Activated T-cell treated with anti-CD3 and anti-CD28 coated beads for 24 hours (primary cell): Measurements from ENCODE around the gene ZNF117.
"Not testable (repeated sequence)": the region's sequence is repeated elsewhere in the genome, so short reads cannot be mapped to it uniquely, and the experiment has no call there.

Experiments used
- DNase-seq: peaks from one replicate; pipeline ENCODE4 v3.0.0-alpha.2; 2020; ENCODE audit warnings: low read depth

ZNF117 gene

DNA sequence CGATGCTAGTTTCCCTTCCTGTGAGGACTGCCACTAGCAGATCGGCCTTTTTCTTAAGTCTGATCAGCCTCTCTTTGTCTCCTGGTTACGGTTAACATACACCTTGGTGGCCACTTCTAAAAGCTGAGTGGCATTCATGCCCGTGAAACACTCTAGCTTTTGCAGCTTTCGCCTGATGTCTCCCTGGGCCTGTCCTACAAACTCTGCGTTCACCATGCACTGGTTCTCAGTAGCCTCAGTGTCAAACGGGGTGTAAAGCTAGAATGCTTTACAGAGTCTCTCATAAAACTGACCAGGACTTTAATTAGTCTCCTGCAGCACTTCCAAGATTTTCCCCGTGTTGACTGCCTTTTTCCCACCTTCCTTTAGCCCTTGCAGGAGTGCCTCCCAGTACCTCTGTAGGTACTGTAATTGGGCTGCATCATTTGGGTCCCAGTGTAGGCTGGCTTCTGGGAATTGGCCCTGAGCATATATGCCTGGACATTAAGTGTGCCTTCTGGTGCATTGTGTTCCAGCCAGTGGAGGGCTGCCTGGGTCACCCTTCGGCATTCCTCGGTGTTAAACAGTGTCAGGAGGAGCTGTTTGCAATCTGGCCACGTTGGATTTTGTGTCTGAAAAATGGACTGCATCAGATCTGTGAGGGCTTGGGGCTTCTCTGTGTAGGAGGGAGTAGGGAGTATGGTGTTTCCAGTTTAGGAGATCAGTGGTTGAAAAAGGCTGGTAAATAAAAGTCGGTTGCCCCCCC is 6.5 kb upstream of the ZNF117 start:
- DNase-seq = no peak

DNA sequence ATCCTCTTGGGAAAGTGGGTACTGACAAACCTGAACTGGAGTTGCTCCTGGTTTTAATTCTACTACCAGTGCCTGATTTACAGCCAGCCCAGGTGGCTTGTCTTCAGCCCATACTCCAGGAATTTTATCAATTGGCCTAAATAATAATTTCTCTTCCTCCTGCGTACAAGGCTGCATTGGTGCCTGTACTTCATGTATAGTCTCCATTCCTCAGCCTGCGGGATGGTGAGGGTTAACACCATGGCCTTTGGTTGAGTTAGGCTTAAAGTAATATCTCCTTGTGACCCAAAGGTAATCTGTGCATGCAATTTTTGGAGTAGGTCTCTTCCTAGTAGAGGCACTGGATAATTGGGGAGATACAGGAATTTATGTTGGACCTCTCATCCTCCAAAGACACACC is 5.5 kb upstream of the ZNF117 start:
- DNase-seq = no peak

DNA sequence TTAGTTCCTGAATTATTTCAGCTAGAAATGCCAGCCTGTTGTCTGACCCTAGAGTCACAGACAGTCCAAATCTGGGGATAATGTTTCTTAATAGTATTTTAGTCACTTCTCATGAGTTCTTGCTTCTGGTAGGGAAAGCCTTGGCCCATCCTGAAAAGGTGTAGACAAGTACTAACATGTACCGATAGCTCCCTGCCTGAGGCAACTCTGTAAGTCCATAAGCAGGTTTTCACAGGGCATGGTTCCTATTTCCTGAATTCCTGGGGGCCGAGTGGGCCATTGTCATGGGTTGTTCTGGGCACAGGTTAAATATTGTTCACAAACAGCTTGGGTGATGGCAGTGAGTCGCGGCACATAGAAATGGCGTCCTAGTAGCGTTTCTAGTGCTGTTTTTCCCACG is 3.1 kb upstream of the ZNF117 start:
- no peak for DNase-seq

DNA sequence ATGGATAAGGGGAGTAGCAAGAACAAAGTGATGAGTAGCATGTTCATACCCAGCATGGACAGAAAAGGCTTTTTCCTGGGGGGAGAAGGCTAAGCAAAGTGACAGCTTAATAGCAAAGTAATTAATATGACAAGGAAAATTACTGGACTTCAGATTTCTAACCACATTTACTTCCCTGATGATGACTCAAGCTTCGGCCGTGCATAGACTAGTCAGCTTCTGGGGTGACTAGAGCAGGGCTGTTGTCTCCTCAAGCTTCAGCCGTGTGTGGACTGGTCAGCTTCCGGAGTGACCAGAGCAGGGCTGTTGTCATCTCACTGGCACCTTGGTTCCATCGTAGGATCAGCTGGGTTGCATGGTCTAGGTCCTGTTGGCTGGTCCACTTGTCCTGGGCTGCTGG is 2.1 kb upstream of the ZNF117 start:
- no peak for DNase-seq

DNA sequence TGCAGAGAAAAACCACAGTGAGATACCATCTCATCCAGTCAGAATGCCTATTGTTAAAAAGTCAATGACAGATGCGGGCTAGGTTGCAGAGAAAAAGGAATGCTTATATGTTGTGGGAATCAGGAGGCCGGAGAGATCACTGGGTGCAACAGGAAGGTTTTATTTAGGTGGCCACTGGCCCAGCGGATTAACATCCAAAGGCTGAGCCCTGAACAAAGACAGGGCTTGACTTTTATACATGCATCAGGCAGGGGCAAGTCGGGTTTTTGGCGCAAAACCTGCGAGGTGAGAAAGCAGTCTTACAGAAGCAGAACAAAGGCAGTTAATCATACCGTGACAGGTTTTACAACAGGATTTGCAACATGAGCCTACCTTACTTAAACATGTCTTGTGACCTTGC is 620 bp downstream of the ZNF117 start:
- DNase-seq = no peak

DNA sequence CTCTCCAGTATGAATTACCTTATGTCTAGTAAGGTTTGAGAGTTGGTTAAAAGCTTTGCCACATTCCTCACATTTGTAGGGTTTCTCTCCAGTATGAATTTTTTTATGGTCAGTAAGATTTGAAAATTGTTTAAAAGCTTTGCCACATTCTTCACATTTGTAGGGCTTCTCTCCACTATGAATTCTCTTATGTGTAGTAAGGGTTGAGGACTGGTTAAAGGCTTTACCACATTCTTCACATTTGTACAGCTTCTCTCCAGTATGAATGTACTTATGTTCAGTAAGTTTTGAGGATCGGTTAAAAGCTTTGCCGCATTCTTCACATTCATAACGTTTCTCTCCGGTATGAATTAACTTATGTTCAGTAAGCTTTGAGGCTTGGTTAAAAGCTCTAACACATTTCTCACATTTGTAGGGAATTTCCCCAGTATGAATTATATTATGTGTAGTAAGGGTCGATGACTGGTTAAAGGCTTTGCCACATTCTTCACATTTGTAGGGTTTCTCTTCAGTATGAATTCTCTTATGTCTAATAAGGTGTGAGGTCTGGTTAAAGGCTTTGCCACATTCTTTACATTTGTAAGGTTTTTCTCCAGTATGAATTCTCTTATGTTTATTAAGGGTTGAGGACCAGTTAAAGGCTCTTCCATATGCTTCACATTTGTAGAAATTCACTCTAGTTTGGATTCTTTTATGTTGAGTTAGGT is 12.2 kb downstream of the ZNF117 start:
- DNase-seq = no peak

DNA sequence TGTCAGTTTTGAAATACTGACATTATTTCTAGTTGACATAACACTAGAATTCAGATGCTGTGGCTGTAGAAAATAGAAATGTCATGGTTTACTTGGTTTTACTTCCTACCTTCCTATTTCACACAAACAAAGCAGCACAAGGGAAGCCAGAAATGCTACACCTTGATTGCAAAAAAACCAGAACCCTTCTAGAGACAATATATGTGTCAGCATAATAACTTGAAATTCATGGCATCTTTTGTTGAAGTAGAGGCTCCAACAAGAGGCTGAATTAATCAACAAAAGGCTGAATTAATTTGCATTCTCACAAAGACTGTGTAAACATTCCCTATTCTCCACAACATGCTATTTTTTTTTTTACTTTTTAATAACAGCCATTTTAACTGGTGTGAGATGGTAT is 25.2 kb downstream of the ZNF117 start:
- no peak for DNase-seq

DNA sequence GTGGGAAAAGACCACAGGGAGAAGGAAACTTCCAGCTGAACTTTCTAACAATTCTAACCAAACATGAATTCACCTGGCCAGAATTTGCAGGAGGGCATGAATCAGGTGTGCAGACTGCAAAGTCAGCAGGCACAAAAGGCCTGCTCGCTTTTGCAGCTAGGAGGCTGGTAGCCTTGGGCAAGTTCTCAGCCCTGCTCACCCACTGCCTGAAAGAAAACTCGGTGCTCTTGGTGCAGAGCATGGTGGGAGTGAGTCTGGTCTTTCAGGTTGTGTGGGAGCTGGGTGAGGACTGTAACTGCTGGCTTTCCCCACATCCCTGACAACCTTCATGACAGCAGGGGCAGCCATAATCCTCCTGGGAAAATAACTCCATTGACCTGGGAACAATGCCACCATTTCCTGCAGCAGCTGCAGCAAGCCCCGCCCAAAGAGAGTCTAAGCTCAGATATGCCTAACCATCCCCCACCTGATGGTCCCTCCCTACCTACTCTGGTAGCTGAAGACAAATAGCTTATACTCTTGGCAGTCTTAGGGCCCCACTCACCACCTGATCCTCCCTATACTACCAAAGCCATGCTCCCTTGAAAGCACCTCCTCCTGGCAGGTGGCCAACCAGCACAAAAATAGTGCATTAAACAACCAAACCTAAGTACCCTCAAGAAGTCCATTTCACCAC is 31.6 kb downstream of the ZNF117 start:
- no peak for DNase-seq

DNA sequence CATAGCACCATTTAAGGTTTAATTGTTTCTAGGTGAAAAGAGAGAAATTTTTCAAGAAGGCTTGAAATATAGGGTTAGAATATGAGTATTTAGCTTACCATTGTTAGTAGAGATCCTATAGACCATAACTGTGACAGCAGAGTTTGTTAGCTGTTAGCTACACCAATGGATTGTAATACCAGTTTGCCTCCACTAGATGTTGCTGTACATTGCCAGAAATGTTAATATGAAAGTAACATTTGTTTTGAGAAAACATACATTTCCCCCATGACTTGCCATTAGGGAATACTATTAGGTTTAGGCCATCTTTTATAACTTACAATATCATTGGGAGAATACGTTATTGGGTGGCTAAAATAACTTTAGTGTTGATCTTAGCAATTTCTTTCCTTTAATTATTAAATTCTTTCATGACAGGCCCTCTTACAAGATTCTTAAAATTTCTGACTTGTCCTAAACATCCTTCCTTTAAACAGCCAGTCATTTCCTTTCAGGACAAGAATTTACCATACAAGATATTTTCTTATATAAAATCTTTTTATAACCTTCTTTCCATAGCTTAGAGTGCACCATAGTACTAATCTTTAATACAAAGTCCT is 39.5 kb downstream of the ZNF117 start:
- no peak for DNase-seq

DNA sequence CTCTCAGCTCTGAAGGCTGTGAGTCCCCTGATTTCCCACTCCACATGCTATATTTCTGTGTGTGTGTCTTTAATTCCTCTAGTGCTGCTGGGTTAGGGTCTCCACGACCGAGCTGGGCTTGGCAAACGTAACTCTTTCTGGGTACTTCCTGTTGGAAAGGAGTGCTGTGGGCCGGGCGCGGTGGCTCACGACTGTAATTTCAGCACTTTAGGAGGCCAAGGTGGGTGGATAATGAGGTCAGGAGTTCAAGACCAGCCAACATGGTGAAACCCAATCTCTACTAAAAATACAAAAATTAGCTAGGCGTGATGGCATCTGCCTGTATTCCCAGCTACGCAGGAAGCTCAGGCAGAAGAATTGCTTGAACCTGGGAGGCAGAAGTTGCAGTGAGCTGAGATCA is 40.2 kb downstream of the ZNF117 start:
- not testable (repeated sequence) for DNase-seq

DNA sequence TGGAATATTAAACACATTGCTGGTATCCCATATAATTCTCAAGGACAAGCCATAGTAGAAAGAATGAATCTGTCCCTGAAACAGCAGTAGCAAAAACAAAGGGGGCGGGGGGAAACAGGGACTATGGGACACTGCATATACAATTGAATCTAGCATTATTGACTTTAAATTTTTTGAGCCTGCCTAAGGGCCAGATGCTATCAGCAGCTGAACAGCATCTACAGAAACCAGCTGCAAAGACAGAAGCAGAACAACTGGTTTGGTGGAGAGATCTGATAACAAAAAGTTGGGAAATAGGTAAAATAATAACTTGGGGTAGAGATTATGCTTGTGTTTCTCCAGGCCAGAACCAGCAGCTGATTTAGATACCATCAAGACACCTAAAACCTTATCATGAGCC is 42.1 kb downstream of the ZNF117 start:
- not testable (repeated sequence) for DNase-seq

DNA sequence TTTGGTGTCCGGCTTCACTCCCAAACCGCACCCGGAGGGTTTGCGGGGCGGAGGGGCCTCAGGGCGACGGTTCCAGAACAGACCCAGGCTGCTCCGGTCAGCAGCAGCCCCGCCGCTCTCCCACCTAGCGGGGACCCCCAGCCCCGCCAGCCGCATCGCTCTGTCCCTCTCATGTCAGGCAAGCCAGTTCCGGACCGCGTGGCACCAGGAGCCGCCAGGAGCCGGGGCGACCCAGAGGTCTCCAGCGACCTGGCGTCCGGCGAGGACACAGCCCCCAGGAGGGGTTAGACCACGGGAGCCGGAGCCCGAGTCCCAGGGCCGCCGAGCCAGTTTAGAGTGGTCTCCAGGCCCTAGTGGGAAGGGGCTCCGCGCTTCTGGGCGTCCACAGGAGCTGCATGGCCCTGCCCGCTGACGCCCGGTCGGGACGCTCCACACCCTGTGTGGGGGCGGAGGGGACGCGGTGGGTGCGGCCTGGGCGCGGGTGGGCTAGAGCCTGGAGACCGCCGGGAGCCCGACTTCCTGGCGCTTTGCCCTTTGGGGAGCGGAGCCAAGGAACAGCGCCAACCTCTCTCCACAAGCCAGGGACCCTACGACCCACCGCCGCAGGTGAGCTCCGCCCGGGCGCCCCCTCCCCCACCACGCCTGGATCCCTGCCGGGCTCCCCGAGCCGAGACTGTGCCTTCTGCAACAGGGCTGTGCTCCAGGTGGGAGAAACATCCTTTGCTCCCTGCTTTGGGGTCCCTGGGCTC is 43.4 kb downstream of the ZNF117 start:
- DNase-seq = no peak

DNA sequence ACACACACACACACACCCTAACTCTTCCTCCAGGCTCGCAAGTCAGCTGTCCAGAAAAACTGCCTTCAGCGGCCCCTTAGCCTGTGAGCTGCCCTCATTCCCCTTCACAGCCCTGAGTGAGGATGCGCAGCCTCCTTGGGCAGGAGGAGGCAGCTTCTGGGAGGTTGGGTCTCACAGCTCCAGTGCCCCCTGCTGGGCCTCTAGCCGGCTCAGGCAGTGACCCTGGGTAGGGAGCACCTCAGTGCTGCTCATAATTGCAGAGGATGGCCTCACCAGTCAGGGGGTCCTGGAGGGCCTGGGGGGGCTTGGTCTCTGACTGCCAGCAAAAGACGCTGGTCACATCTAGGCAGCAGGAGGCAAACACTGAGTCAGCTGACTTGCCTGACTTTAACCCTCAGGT is 44.1 kb downstream of the ZNF117 start:
- no peak for DNase-seq

DNA sequence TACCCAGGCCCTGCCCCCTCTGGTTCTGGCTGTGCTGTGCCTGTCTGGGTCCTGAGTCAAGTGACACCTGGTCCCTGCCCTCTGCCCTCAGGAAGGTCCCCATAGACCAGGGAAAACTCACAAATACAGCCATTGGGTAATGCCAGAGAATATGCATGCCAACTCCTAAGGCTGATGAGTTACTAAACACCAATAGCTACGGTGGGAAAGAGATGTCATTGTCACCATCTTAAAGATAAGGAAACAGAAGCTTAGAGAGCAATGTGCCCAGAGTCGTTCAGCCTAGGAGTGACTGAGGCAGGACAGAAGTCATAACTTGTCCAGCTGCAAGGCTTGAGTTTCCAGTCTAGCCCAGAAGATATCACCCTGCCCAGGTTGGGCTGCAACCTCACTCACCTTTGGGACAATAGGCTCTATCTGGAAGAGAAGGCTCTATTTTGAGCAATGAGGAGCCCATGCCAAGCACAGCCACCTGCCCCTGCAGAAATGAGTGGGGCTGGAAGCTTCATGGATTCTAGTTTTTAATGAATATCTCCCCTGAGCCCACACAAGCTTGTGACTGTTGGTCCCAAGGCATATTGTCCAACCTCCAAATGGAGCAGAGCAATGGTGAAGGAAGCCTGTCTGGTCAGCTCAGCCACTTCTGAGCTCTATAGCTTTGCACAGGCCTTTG is 45.2 kb downstream of the ZNF117 start:
- DNase-seq = no peak

DNA sequence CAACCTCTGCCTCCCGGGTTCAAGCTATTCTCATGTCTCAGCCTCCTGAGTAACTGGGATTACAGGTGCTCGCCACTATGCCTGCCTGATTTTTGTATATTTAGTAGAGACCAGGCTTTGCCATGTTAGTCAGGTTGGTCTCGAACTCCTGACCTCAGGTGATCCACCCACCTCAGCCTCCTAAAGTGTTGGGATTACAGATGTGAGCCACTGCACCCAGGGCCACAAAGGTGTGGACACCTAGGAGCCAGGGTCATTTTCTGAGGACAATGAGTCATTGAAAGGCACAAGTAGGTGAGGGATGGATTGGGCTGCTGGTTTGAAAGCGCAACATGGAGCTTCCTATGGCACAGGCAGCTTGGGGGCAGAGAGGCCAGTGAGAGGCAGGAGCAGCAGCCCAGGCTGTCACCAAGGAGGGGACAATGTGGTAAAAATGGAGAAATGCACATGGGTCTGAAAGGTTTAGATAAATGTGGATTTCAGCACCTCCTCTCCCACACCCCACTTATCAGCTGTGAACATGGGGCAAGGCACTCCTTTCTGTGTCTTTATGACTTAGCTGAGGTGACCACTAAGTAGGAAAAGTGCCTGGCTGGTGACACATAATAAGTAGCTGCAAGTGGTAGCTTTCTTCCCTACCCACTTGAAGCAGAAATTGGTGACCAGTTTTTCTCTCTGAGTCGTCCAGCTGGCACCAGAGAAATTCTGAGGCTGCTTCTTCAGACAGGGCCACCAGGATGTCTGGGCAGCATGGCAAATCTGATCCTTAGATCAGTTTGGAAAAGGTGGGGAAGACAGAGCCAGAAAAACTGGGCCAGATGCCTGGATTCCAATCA is 46.0 kb downstream of the ZNF117 start:
- DNase-seq = not testable (repeated sequence)

DNA sequence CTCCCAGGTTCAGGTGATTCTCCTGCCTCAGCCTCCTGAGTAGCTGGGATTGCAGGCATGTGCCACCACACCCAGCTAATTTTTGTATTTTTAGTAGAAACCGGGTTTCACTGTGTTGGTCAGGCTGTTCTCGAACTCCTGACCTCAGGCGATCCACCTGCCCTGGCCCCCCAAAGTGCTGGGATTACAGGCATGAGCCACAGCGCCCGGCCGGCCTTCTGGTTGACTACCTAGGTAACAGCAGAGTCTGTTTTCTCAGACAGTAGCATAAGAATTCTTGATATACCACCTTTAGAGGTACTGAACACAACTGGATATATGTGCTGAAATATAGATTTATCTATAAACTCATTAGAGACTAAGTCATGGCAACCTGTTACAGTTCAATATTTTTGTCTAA is 50.8 kb downstream of the ZNF117 start:
- not testable (repeated sequence) for DNase-seq

DNA sequence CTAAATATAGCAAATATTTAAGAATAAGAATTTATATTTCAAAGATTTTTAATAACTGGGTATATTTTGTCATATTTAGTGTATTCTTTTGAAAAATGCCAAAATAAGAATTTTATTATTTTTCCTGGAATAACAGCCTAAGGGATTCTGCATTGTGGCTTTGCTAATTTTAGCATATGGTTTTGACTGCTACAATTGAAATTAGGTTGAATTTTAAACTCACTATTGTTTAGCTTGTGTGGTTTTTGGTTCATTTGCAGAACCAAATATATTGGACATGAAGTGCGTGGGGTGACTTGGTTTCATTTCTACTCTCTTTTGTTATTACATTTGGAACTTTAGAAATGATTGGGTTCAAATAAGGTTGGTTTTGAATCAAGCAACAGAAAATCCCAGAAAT is 52.3 kb downstream of the ZNF117 start:
- DNase-seq = no peak

DNA sequence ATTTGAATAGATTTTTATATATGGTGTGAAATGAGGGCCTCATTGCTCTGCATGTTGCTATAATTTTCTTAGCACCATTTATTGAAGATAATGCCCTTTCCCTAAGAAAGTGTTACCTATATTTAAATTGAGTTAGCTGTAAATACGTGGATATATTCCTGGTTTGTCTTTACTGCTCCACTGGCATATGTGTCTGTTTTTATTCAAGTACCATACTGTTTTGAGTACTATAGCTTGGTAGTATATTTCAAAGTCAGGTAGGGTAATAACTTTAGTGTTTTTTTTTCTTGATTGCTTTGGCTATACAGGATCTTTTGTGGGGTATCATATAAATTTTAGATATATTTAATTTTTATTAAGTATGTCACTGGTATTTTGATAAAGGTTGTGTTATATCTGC is 56.4 kb downstream of the ZNF117 start:
- no peak for DNase-seq

DNA sequence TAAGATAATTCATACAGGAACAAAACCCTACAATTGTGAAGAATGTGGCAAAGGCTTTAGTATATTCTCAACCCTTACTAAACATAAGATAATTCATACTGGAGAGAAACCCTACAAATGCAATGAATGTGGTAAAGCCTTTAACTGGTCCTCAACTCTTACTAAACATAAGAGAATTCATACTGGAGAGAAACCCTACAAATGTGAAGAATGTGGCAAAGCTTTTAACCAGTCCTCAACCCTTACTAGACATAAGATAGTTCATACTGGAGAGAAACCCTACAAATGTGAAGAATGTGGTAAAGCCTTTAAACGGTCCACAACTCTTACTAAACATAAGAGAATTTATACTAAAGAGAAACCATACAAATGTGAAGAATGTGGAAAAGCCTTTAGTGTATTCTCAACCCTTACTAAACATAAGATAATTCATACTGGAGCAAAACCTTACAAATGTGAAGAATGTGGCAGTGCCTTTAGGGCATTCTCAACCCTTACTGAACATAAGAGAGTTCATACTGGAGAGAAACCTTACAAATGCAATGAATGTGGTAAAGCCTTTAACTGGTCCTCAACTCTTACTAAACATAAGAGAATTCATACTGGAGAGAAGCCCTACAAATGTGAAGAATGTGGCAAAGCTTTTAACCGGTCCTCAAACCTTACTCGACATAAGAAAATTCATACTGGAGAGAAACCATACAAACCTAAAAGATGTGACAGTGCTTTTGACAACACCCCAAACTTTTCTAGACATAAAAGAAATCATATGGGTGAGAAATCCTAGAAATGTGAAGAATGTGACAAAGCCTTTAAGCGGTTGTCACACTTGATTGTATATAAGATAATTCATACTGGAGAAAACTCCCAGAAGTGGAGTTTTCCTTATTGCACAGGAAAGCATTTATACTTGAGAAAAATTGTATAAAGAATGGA is 62.3 kb downstream of the ZNF117 start:
- not testable (repeated sequence) for DNase-seq
